Vagina (tissue), 2 donors: Measurements from ENCODE around the gene IL6. TPM values are rescaled to one million over a fixed set of nuclear protein-coding genes. Genes with fewer than 3 reads are reported as not detected.
"Not testable (repeated sequence)": the region's sequence is repeated elsewhere in the genome, so short reads cannot be mapped to it uniquely, and the experiment has no call there.

Source experiments
- DNase-seq, 2 donors: peaks; one replicate each; pipeline ENCODE4 v3.0.0-alpha.2; 2017; ENCODE audit errors: extremely low spot score in 2 of 2
- H3K27ac ChIP-seq: fragments of 200-600 bp; sonication (generic); one replicate; pipeline ENCODE4 v1.5.1; 2019
- H3K27me3 ChIP-seq: fragments of 200-600 bp; sonication (generic); one replicate; pipeline ENCODE4 v1.5.1; 2019
- H3K36me3 ChIP-seq, 2 donors: fragments of 200-600 bp; sonication (generic); one replicate each; pipeline ENCODE4 v1.5.1; 2017 to 2019
- H3K4me1 ChIP-seq: fragments of 200-600 bp; sonication (generic); one replicate; pipeline ENCODE4 v1.5.1; 2019
- H3K4me3 ChIP-seq, 2 donors: fragments of 200-600 bp; sonication (generic); 1 replicate in 1 of 2; 2 replicates in 1 of 2; pipeline ENCODE4 v1.5.1; 2016 to 2019
- H3K9me3 ChIP-seq: fragments of 200-600 bp; sonication (generic); one replicate; pipeline ENCODE4 v1.5.1; 2019
- CTCF ChIP-seq, 3 experiments: fragments of 450-650 bp in 2 of 3; fragments of 200-600 bp in 1 of 3; sonication (generic) in 1 of 3; IDR thresholded peaks; one replicate each; pipeline ENCODE4 v1.5.1; 2017 to 2019; ENCODE audit warnings: antibody characterized with exemption in 3 of 3, mild to moderate bottlenecking in 2 of 3, moderate library complexity in 2 of 3
- POLR2A ChIP-seq, 2 donors: fragments of 450-650 bp; IDR thresholded peaks; one replicate each; pipeline ENCODE4 v1.6.1; 2017; ENCODE audit warnings: antibody characterized with exemption in 2 of 2, mild to moderate bottlenecking in 2 of 2, moderate library complexity in 2 of 2
- POLR2AphosphoS5 ChIP-seq, 2 donors: sonication (generic); formaldehyde crosslinking; IDR thresholded peaks; one replicate each; pipeline ENCODE4 v1.9.0; 2017; ENCODE audit warnings: antibody characterized with exemption in 2 of 2, mild to moderate bottlenecking in 2 of 2, low read depth in 1 of 2; ENCODE audit not compliant: insufficient read depth in 1 of 2
- intact Hi-C: fragments of 100-400 bp; cut with DNase I; formaldehyde crosslinking; loops from one replicate; pipeline ENCODE4 v1.15.1; 2023
- total RNA-seq: library from RNA; depleted of rRNA; stranded (reverse); fragments of >200 nt; gene quantifications from one replicate; pipeline ENCODE4 v1.2.3, GENCODE V29; 2016

IL6 gene
- total RNA-seq, 1 donor from 2014 or later, result 12.0 TPM

GRCh38 chr7:22698767-22699166 lies 28.2 kb upstream of the IL6 start:
- no peak for DNase-seq
- no peaks in the 10 kb centered on the region for H3K36me3 ChIP-seq
- no peaks in the 10 kb centered on the region for H3K9me3 ChIP-seq
- no peaks in the 10 kb centered on the region for H3K4me1 ChIP-seq
- TF ChIP-seq POLR2A (IDR thresholded peaks at IDR 0.05) (no peak), CTCF (IDR thresholded peaks at IDR 0.05) (no peak), POLR2AphosphoS5 (IDR thresholded peaks at IDR 0.05; ENCODE audit: insufficient read depth in 1 of 2, low read depth in 1 of 2) (no peak)
- no peak overlapping the region for H3K4me3 ChIP-seq
- H3K27ac ChIP-seq, result no peak overlapping the region
- H3K27me3 ChIP-seq, result no peaks in the 10 kb centered on the region
- intact Hi-C loops, result no loop called here

DNA sequence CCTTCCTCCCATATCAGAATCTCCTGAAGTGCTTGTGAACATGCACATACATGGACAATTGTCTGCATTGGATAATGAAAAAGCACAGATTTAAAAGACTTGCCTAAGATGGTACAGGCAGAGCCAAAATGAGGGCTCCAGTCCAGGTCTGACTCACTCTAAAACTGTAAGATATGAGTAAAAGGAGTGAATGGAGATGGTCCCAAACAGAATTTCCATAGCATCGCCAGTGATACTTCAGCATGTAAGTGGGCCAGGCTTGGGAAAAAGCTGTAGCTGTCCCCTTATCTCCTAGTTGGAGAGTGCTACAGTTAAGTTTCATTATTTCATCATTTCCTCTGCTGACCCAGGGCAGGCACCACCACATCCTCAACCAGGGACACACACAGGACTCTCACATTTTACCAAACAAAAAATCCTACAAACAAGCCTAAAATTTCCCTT lies 26.4 kb upstream of the IL6 start:
- TF ChIP-seq POLR2A (IDR thresholded peaks at IDR 0.05), result no peak
- no peak for TF ChIP-seq POLR2AphosphoS5 (IDR thresholded peaks at IDR 0.05; ENCODE audit: insufficient read depth in 1 of 2, low read depth in 1 of 2)
- TF ChIP-seq CTCF (IDR thresholded peaks at IDR 0.05), result no peak
- DNase-seq, result no peak
- intact Hi-C loops, result no loop called here
- Histone ChIP-seq H3K9me3 (no peaks in the 10 kb centered on the region), H3K27ac (no peak overlapping the region), H3K4me1 (no peaks in the 10 kb centered on the region), H3K27me3 (no peaks in the 10 kb centered on the region), H3K36me3 (no peaks in the 10 kb centered on the region), H3K4me3 (no peak overlapping the region)

GRCh38 chr7:22702516-22702915 lies 24.5 kb upstream of the IL6 start:
- no peak for DNase-seq
- Histone ChIP-seq H3K36me3 (no peaks in the 10 kb centered on the region), H3K4me1 (no peaks in the 10 kb centered on the region), H3K4me3 (no peak overlapping the region), H3K27me3 (no peaks in the 10 kb centered on the region), H3K27ac (no peak overlapping the region), H3K9me3 (no peaks in the 10 kb centered on the region)
- intact Hi-C loops, result no loop called here
- no peak for TF ChIP-seq POLR2AphosphoS5 (IDR thresholded peaks at IDR 0.05; ENCODE audit: insufficient read depth in 1 of 2, low read depth in 1 of 2)
- no peak for TF ChIP-seq CTCF (IDR thresholded peaks at IDR 0.05)
- no peak for TF ChIP-seq POLR2A (IDR thresholded peaks at IDR 0.05)

GRCh38 chr7:22703107-22703855 lies 23.7 kb upstream of the IL6 start:
- intact Hi-C loops, H3K4me1 ChIP-seq: not testable (repeated sequence)

GRCh38 chr7:22703978-22704610 lies 22.9 kb upstream of the IL6 start:
- DNase-seq, H3K4me3 ChIP-seq, H3K4me1 ChIP-seq, H3K27ac ChIP-seq, H3K9me3 ChIP-seq, intact Hi-C loops, H3K36me3 ChIP-seq, H3K27me3 ChIP-seq: not testable (repeated sequence)

More at GRCh38 chr7:22703107-22703855, 23.7 kb upstream of the IL6 start:
- not testable (repeated sequence) for DNase-seq, H3K27me3 ChIP-seq, H3K27ac ChIP-seq, H3K4me3 ChIP-seq, H3K9me3 ChIP-seq, H3K36me3 ChIP-seq

DNA sequence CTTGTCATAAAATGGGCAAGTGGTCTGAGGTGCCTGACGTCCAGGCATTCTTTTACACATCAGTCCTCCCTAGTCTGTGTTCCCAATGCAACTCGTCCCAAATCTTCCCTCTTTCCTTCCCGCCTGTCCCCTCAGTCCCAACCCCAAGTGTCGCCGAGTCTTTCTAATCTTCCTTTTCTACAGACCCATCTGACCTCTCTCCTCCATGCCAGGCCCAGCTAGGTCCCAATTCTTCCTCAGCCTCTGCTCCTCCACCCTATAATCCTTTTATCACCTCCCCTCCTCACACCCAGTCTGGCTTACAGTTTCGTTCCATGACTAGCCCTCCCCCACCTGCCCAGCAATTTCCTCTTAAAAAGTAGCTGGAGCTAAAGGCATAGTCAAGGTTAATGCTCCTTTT lies 22.3 kb upstream of the IL6 start:
- DNase-seq, H3K27me3 ChIP-seq, H3K36me3 ChIP-seq, intact Hi-C loops, H3K27ac ChIP-seq, H3K4me1 ChIP-seq, H3K4me3 ChIP-seq, H3K9me3 ChIP-seq: not testable (repeated sequence)

GRCh38 chr7:22705874-22706273 lies 21.1 kb upstream of the IL6 start:
- H3K27me3 ChIP-seq, intact Hi-C loops, H3K4me1 ChIP-seq, H3K27ac ChIP-seq, DNase-seq, H3K4me3 ChIP-seq, H3K9me3 ChIP-seq, H3K36me3 ChIP-seq: not testable (repeated sequence)

DNA sequence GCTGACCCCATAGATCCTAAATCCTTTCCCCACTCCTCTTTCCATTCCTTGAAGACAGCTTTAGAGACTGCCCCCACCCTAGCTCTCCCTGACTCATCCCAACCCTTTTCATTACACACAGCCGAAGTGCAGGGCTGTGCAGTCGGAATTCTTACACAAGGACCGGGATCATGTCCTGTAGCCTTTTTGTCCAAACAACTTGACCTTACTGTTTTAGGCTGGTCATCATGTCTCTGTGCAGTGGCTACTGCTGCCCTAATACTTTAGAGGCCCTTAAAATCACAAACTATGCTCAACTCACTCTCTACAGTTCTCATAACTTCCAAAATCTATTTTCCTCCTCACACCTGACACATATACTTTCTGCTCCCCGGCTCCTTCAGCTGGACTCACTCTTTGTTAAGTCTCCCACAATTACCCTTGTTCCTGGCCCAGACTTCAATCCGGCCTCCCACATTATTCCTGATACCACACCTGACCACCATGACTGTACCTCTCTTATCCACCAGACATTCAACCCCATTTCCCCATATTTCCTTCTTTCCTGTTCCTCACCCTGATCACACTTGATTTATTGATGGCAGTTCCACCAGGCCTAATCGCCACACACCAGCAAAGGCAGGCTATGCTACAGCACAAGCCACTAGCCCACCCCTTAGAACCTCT lies 19.8 kb upstream of the IL6 start:
- H3K4me3 ChIP-seq, intact Hi-C loops: not testable (repeated sequence)

DNA sequence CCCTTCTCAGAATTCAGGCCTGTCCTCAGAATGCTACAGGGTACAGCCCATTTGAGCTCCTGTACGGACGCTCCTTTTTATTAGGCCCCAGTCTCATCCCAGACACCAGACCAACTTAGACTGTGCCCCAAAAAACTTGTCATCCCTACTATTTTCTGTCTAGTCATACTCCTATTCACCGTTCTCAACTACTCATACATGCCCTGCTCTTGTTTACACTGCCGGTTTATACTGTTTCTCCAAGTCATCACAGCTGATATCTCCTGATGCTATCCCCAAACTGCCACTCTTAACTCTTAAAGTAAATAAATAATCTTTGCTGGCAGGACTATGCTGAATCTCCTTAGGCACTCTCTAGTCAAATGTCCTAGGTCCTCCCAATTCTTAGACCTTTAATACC lies 18.8 kb upstream of the IL6 start:
- intact Hi-C loops, H3K4me1 ChIP-seq, H3K27ac ChIP-seq, H3K36me3 ChIP-seq, H3K9me3 ChIP-seq, DNase-seq, H3K27me3 ChIP-seq, H3K4me3 ChIP-seq: not testable (repeated sequence)

More for the DNA sequence above, 19.8 kb upstream of the IL6 start:
- not testable (repeated sequence) for DNase-seq, H3K27me3 ChIP-seq, H3K9me3 ChIP-seq, H3K4me1 ChIP-seq, H3K27ac ChIP-seq, H3K36me3 ChIP-seq
